GM18858 (cell line): ENCODE measurements around the gene UBE2G2.
"Not testable (repeated sequence)": the region's sequence is repeated elsewhere in the genome, so short reads cannot be mapped to it uniquely, and the experiment has no call there.

Source experiments
- ATAC-seq: cut with Tn5 transposase; IDR thresholded peaks from one replicate; pipeline ENCODE4 v1.9.1; 2021; ENCODE audit not compliant: unreplicated experiment

UBE2G2 gene

GRCh38 chr21:44836666-44837471 is 35.2 kb upstream of the UBE2G2 start:
- no peak for ATAC-seq

- no peak for ATAC-seq
Observed at GRCh38 chr21:44836349-44836665, 34.7 kb upstream of the UBE2G2 start.

GRCh38 chr21:44835647-44835973 is 34.0 kb upstream of the UBE2G2 start:
- ATAC-seq: no peak

GRCh38 chr21:44834951-44835646 is 33.5 kb upstream of the UBE2G2 start:
- no peak for ATAC-seq

GRCh38 chr21:44834231-44834950 is 32.8 kb upstream of the UBE2G2 start:
- no peak for ATAC-seq

- no peak for ATAC-seq
Observed at GRCh38 chr21:44833663-44834062, 32.0 kb upstream of the UBE2G2 start.

GRCh38 chr21:44832516-44833255 is 31.1 kb upstream of the UBE2G2 start:
- ATAC-seq: not testable (repeated sequence)

GRCh38 chr21:44831227-44831860 is 29.7 kb upstream of the UBE2G2 start:
- no peak for ATAC-seq

- ATAC-seq: no peak
Observed at GRCh38 chr21:44829507-44830092, 28.0 kb upstream of the UBE2G2 start.

- no peak for ATAC-seq
Observed at GRCh38 chr21:44828362-44829056, 26.9 kb upstream of the UBE2G2 start.

GRCh38 chr21:44823179-44823660 is 21.6 kb upstream of the UBE2G2 start:
- no peak for ATAC-seq

- no peak for ATAC-seq
Observed at GRCh38 chr21:44822484-44823178, 21.0 kb upstream of the UBE2G2 start.

- ATAC-seq: no peak
Observed at GRCh38 chr21:44820851-44821250, 19.2 kb upstream of the UBE2G2 start.

- no peak for ATAC-seq
Observed at GRCh38 chr21:44819283-44820243, 17.9 kb upstream of the UBE2G2 start.

- ATAC-seq: no peak
Observed at GRCh38 chr21:44818640-44819011, 17.0 kb upstream of the UBE2G2 start.

GRCh38 chr21:44817914-44818639 is 16.5 kb upstream of the UBE2G2 start, which contains the start of gene SUMO3:
TSS of gene SUMO3 (minus strand) at chr21:44818062. CDS start at chr21:44817968, 94 bp downstream.
- peak; percentile 40 for ATAC-seq

- peak; percentile 43 for ATAC-seq
Observed at GRCh38 chr21:44817506-44817880, 15.9 kb upstream of the UBE2G2 start.
